H1 (cell line): Measurements from ENCODE around the gene CABCOCO1. TPM values are rescaled to one million over a fixed set of nuclear protein-coding genes. Genes with fewer than 3 reads are reported as not detected.

Source experiments
- CTCF ChIA-PET: fragments of 300-600 bp; sonication (Branson Sonifier 250); formaldehyde crosslinking; loops from one replicate; lab custom pipeline; 2021; ENCODE audit not compliant: partially characterized antibody; lab: Charles Lee
- POLR2A ChIA-PET: fragments of 300-600 bp; sonication (Branson Sonifier 250); formaldehyde crosslinking; loops from one replicate; lab custom pipeline; 2021; ENCODE audit warnings: inconsistent platforms; ENCODE audit not compliant: partially characterized antibody; lab: Charles Lee
- DNase-seq, 2 experiments: peaks; one replicate each; pipeline versions ENCODE4 v3.0.0 to v3.0.0-alpha.2; 2010 to 2022; ENCODE audit warnings: low spot score in 2 of 2, low read depth in 1 of 2, mixed read lengths in 1 of 2
- FAIRE-seq: peaks from 2 replicates; lab custom pipeline; 2011; peaks lifted over from hg19 to GRCh38; lab: Jason Lieb, UNC
- H2AFZ ChIP-seq: 2 replicates; pipeline ENCODE4 v1.8.1; 2012; ENCODE audit warnings: low read length, inconsistent platforms
- H2AK5ac ChIP-seq: 2 replicates; pipeline ENCODE4 v1.6.1; 2013; ENCODE audit warnings: low read depth, low read length
- H2BK120ac ChIP-seq: replicated peaks from 2 replicates; pipeline ENCODE3; 2013; ENCODE audit warnings: low read depth, low read length, inconsistent platforms
- H2BK12ac ChIP-seq: 2 replicates; pipeline ENCODE4 v1.6.1; 2013; ENCODE audit warnings: low read depth, low read length
- H2BK15ac ChIP-seq: 2 replicates; pipeline ENCODE4 v1.6.1; 2013; ENCODE audit warnings: low read length
- H2BK20ac ChIP-seq: 2 replicates; pipeline ENCODE4 v1.6.1; 2013; ENCODE audit warnings: low read length
- H2BK5ac ChIP-seq: 2 replicates; pipeline ENCODE4 v1.6.1; 2013; ENCODE audit warnings: low read depth, low read length
- H3K14ac ChIP-seq: 2 replicates; pipeline ENCODE4 v1.6.1; 2013; ENCODE audit warnings: inconsistent platforms; ENCODE audit not compliant: insufficient read length
- H3K18ac ChIP-seq: 2 replicates; pipeline ENCODE4 v1.6.1; 2013; ENCODE audit warnings: low read length; ENCODE audit errors: extremely low read depth
- H3K23ac ChIP-seq: 2 replicates; pipeline ENCODE4 v1.6.1; 2013; ENCODE audit warnings: inconsistent platforms; ENCODE audit not compliant: insufficient read length
- H3K23me2 ChIP-seq: 2 replicates; pipeline ENCODE4 v1.6.1; 2013; ENCODE audit warnings: low read depth, low read length
- H3K27ac ChIP-seq: 2 replicates; pipeline ENCODE4 v1.6.1; 2011; ENCODE audit warnings: low read depth, low read length, inconsistent platforms
- H3K27me3 ChIP-seq, 4 experiments: replicated peaks in 1 of 4; 1 replicate in 1 of 4; 2 replicates in 3 of 4; pipeline versions ENCODE4 v1.6.1 to v1.8.1; 2011 to 2013; ENCODE audit warnings: low read length in 3 of 4, mild to moderate bottlenecking in 3 of 4, inconsistent platforms in 2 of 4, mixed read lengths in 2 of 4, moderate library complexity in 1 of 4; ENCODE audit not compliant: control insufficient read depth in 3 of 4, insufficient read depth in 3 of 4; ENCODE audit errors: extremely low read depth in 1 of 4
- H3K36me3 ChIP-seq, 4 experiments: 2 replicates each; pipeline versions ENCODE4 v1.6.1 to v1.8.1; 2011 to 2013; ENCODE audit warnings: mild to moderate bottlenecking in 4 of 4, low read length in 3 of 4, moderate library complexity in 2 of 4, control low read depth in 1 of 4, inconsistent platforms in 1 of 4; ENCODE audit not compliant: insufficient read depth in 4 of 4, control insufficient read depth in 2 of 4
- H3K4ac ChIP-seq: replicated peaks from 2 replicates; pipeline ENCODE3; 2013; ENCODE audit warnings: low read length, low read depth, mixed read lengths, inconsistent platforms; ENCODE audit not compliant: insufficient read length
- H3K4me1 ChIP-seq, 4 experiments: replicated peaks in 1 of 4; 1 replicate in 1 of 4; 2 replicates in 3 of 4; pipeline versions ENCODE4 v1.6.1 to v1.8.1; 2011 to 2013; ENCODE audit warnings: low read length in 3 of 4, inconsistent platforms in 2 of 4, mixed read lengths in 1 of 4; ENCODE audit not compliant: insufficient read depth in 4 of 4, control insufficient read depth in 3 of 4
- H3K4me2 ChIP-seq, 2 experiments: 2 replicates each; pipeline versions ENCODE4 v1.6.1 to v1.8.1; 2011 to 2013; ENCODE audit warnings: low read depth in 2 of 2, low read length in 2 of 2, control low read depth in 1 of 2, inconsistent platforms in 1 of 2, mild to moderate bottlenecking in 1 of 2; ENCODE audit not compliant: insufficient read depth in 1 of 2
- H3K4me3 ChIP-seq, 4 experiments: fragments of 200-600, 300-600 bp in 1 of 4; sonication (generic), shearing (Covaris generic), sonication (Bioruptor Twin) in 1 of 4; 2 replicates each; pipeline versions ENCODE4 v1.5.1 to v1.8.1; 2011 to 2016; ENCODE audit warnings: low read length in 4 of 4, low read depth in 3 of 4, control low read depth in 2 of 4, inconsistent platforms in 2 of 4, mild to moderate bottlenecking in 2 of 4, mixed read lengths in 1 of 4, moderate library complexity in 1 of 4; ENCODE audit not compliant: insufficient read depth in 2 of 4; ENCODE audit errors: extremely low read depth in 1 of 4
- H3K56ac ChIP-seq: replicated peaks from 2 replicates; pipeline ENCODE3; 2013; ENCODE audit warnings: low read depth, mild to moderate bottlenecking, mixed read lengths, low read length, inconsistent platforms; ENCODE audit not compliant: insufficient read length
- H3K79me1 ChIP-seq: 2 replicates; pipeline ENCODE4 v1.6.1; 2013; ENCODE audit warnings: low read depth, low read length, control low read depth
- H3K79me2 ChIP-seq, 2 experiments: 2 replicates each; pipeline versions ENCODE4 v1.6.1 to v1.8.1; 2012 to 2013; ENCODE audit warnings: low read length in 2 of 2, mild to moderate bottlenecking in 2 of 2, inconsistent platforms in 1 of 2; ENCODE audit not compliant: insufficient read depth in 2 of 2, control insufficient read depth in 1 of 2
- H3K9ac ChIP-seq, 4 experiments: replicated peaks in 1 of 4; 1 replicate in 1 of 4; 2 replicates in 3 of 4; pipeline versions ENCODE4 v1.6.1 to v1.8.1; 2011 to 2013; ENCODE audit warnings: low read depth in 3 of 4, low read length in 3 of 4, control low read depth in 2 of 4, mild to moderate bottlenecking in 2 of 4, moderate library complexity in 2 of 4, inconsistent platforms in 1 of 4; ENCODE audit errors: extremely low read depth in 1 of 4
- H3K9me3 ChIP-seq, 2 experiments: 2 replicates each; pipeline versions ENCODE4 v1.6.1 to v1.8.1; 2012 to 2013; ENCODE audit warnings: mild to moderate bottlenecking in 2 of 2, moderate library complexity in 2 of 2, control low read depth in 1 of 2, inconsistent platforms in 1 of 2, low read depth in 1 of 2, low read length in 1 of 2, mixed read lengths in 1 of 2; ENCODE audit not compliant: insufficient read depth in 2 of 2
- H4K20me1 ChIP-seq, 2 experiments: replicated peaks in 1 of 2; 2 replicates each; pipeline versions ENCODE3 to v1.8.1; 2011 to 2013; ENCODE audit warnings: inconsistent platforms in 2 of 2, low read length in 2 of 2, mild to moderate bottlenecking in 1 of 2; ENCODE audit not compliant: insufficient read depth in 2 of 2, control insufficient read depth in 1 of 2
- H4K5ac ChIP-seq: 2 replicates; pipeline ENCODE4 v1.6.1; 2013; ENCODE audit warnings: low read length, low read depth, mixed read lengths, inconsistent platforms; ENCODE audit not compliant: insufficient read length
- H4K8ac ChIP-seq: 2 replicates; pipeline ENCODE4 v1.8.0; 2013; ENCODE audit warnings: mild to moderate bottlenecking, moderate library complexity, low read length, inconsistent platforms; ENCODE audit not compliant: insufficient read depth; ENCODE audit errors: extremely low read depth
- H4K91ac ChIP-seq: replicated peaks from 2 replicates; pipeline ENCODE3; 2013; ENCODE audit warnings: low read length, mixed read lengths, inconsistent platforms; ENCODE audit not compliant: insufficient read length
- CBX5 ChIP-seq: fragments of 300-800, 300-1000 bp; sonication (generic); IDR thresholded peaks from 2 replicates; pipeline ENCODE4 v1.7.1; 2016; ENCODE audit warnings: antibody characterized with exemption, low read length, low read depth
- CREB1 ChIP-seq: IDR thresholded peaks from 2 replicates; pipeline ENCODE4 v1.6.1; 2012; ENCODE audit warnings: inconsistent platforms
- EGR1 ChIP-seq: IDR thresholded peaks from 2 replicates; pipeline ENCODE4 v1.6.1; 2011; ENCODE audit warnings: low read depth, low read length, borderline replicate concordance
- FOSL1 ChIP-seq: IDR thresholded peaks from 2 replicates; pipeline ENCODE4 v1.6.1; 2011; ENCODE audit warnings: mild to moderate bottlenecking, low read depth, low read length, moderate library complexity; ENCODE audit not compliant: insufficient read depth
- KDM1A ChIP-seq: fragments of 200-600, 300-600 bp; sonication (generic); IDR thresholded peaks from 2 replicates; pipeline ENCODE4 v1.7.1; 2016; ENCODE audit warnings: mild to moderate bottlenecking, low read length, borderline replicate concordance
- POU5F1 ChIP-seq: IDR thresholded peaks from 2 replicates; pipeline ENCODE4 v1.6.1; 2011; ENCODE audit warnings: low read depth, mild to moderate bottlenecking, low read length, moderate library complexity
- RBBP5 ChIP-seq: IDR thresholded peaks from 2 replicates; pipeline ENCODE4 v1.7.1; 2012; ENCODE audit warnings: low read depth, mild to moderate bottlenecking, inconsistent platforms, low read length, moderate library complexity, borderline replicate concordance
- SP4 ChIP-seq: IDR thresholded peaks from 2 replicates; pipeline ENCODE4 v1.6.1; 2012; ENCODE audit warnings: low read length, inconsistent platforms
- TAF7 ChIP-seq: optimal IDR thresholded peaks from 2 replicates; pipeline ENCODE3; 2011; ENCODE audit warnings: low read depth, mild to moderate bottlenecking, inconsistent platforms, low read length, moderate library complexity, borderline replicate concordance
- TEAD4 ChIP-seq: IDR thresholded peaks from 2 replicates; pipeline ENCODE4 v1.6.1; 2012; ENCODE audit warnings: low read depth, low read length, inconsistent platforms, mixed read lengths
- YY1 ChIP-seq: IDR thresholded peaks from 2 replicates; pipeline ENCODE4 v1.6.1; 2011; ENCODE audit warnings: low read depth, mild to moderate bottlenecking, low read length
- WGBS, 2 experiments: shearing (Covaris generic) in 1 of 2; methylation state at CpG; one replicate each; pipeline versions ENCODE4 v1.1.6 to v1.1.7; 2013 to 2015; ENCODE audit warnings: low lambda C conversion rate in 2 of 2, mixed read lengths in 2 of 2, inconsistent platforms in 1 of 2, low coverage in 1 of 2, missing lambda C conversion rate in 1 of 2; ENCODE audit not compliant: insufficient replicate concordance in 2 of 2, insufficient coverage in 1 of 2, insufficient read length in 1 of 2; ENCODE audit errors: extremely low coverage in 1 of 2, missing lambda C conversion rate in 1 of 2; 5-methylcytosine and 5-hydroxymethylcytosine counted together
- polyA plus RNA-seq, 7 experiments: library from polyadenylated mRNA; depleted of rRNA in 3 of 7; stranded (reverse) in 5 of 7; unstranded in 2 of 7; fragments of >200 nt in 5 of 7; fragments of 200-250 nt in 2 of 7; gene quantifications; 1 replicate in 5 of 7; 2 replicates in 1 of 7; 4 replicates in 1 of 7; pipeline versions ENCODE4 v1.2.1 to v1.2.3, GENCODE V29; 2011 to 2013; ENCODE audit warnings: missing spikeins in 2 of 7, mixed read lengths in 2 of 7
- total RNA-seq: library from RNA; stranded (reverse); fragmentation: NEBNext Ultra II Directional; extraction: Animal tissue kit (Norgen Biotek cat#: 25700); gene quantifications from 2 replicates; pipeline ENCODE4 v1.2.1, GENCODE V29; 2021
- TF ChIP-seq, protein P1 (sequence below): IDR thresholded peaks from 2 replicates; pipeline ENCODE4 v1.6.1; 2011; ENCODE audit warnings: low read length, improper control_type of control experiment

The CABCOCO1 gene
- total and polyA plus RNA-seq, 2 of the 8 experiments (the other 6 are each of a cell fraction or from before 2014, with no cell fraction given) = not detected

DNA sequence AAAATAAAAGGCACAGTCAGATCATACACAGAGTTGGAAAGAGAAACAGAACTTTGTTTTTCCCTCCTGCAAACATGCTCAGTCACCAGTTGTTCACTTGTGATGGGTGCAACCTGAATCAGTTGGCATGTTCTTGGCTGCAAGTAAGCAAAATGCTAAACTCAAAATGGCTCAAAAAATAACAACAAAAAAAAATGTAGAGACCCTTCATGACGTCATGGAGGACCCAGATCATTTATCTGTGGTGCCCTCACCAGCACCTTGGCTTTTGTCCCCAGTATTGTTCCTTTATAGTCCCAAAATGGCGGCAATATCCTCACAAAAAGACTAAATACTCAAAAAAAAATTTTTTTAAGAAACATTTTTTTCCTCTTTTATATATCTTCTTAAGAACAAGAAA is 112.4 kb downstream of the CABCOCO1 start:
- Histone ChIP-seq H3K9me3 (0 out of 4 replicates have a peak, but pooled peaks cover 0 to 2% of the 10 kb centered on the region in 2 experiments), H2BK20ac (no peak overlapping the region), H3K23ac (no peak overlapping the region), H2BK120ac (no peak overlapping the region), H3K9ac (no peak overlapping the region), H3K23me2 (no peaks in the 10 kb centered on the region), H3K14ac (no peak overlapping the region), H2AFZ (no peak overlapping the region; the same call in 1 of the 2 replicates), H2BK5ac (no peak overlapping the region), H3K4me2 (no peak overlapping the region), H3K27me3 (no peaks in the 10 kb centered on the region), H3K79me1 (no peaks in the 10 kb centered on the region), H3K4me3 (no peak overlapping the region), H3K4me1 (peaks cover 0 to 2% (median 0%) of the 10 kb centered on the region in 4 experiments; a peak in 1 of 7 replicates), H3K4ac (no peak overlapping the region), H3K18ac (no peak overlapping the region), H4K20me1 (no peaks in the 10 kb centered on the region), H2BK15ac (no peak overlapping the region), H4K5ac (no peak overlapping the region), H3K27ac (no peak overlapping the region), H2BK12ac (no peak overlapping the region), H3K56ac (no peak overlapping the region), H3K79me2 (no peaks in the 10 kb centered on the region), H3K36me3 (no peaks in the 10 kb centered on the region), H4K8ac (no peak overlapping the region), H4K91ac (no peak overlapping the region), H2AK5ac (no peak overlapping the region)
- no peak for FAIRE-seq
- WGBS, 2 experiments = 85% methylated on average over 2 of the region's 2 CpGs; no CpG with 5 or more reads in 1 of the 2 experiments
- TF ChIP-seq KDM1A = no peak
- TF ChIP-seq, protein P1, sequence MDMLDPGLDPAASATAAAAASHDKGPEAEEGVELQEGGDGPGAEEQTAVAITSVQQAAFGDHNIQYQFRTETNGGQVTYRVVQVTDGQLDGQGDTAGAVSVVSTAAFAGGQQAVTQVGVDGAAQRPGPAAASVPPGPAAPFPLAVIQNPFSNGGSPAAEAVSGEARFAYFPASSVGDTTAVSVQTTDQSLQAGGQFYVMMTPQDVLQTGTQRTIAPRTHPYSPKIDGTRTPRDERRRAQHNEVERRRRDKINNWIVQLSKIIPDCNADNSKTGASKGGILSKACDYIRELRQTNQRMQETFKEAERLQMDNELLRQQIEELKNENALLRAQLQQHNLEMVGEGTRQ = no peak
- no peak for TF ChIP-seq POU5F1
- no peak for TF ChIP-seq SP4
- TF ChIP-seq TEAD4 = no peak
- TF ChIP-seq CBX5 = no peak
- no peak for TF ChIP-seq TAF7
- no peak for TF ChIP-seq RBBP5
- no peak for TF ChIP-seq FOSL1
- TF ChIP-seq EGR1 = no peak
- TF ChIP-seq YY1 = no peak
- no peak for TF ChIP-seq CREB1
- CTCF ChIA-PET = no interaction called here
- POLR2A ChIA-PET = no interaction called here
- no peak for DNase-seq
